Liver (tissue), 9 donors: ENCODE data around the gene PRTFDC1. TPM values are rescaled to one million over a fixed set of nuclear protein-coding genes. Genes with fewer than 3 reads are reported as not detected.

Experiments used
- DNase-seq: peaks from one replicate; pipeline ENCODE4 v3.0.0-alpha.2; 2017; ENCODE audit warnings: low spot score
- H3K27ac ChIP-seq, 2 donors: one replicate each; pipeline ENCODE4 v1.7.0; 2013; ENCODE audit warnings: inconsistent platforms in 2 of 2, low read length in 2 of 2, control low read depth in 1 of 2, low read depth in 1 of 2, mild to moderate bottlenecking in 1 of 2
- H3K27me3 ChIP-seq, 4 donors: one replicate each; pipeline versions ENCODE4 v1.6.1 to v1.7.0; 2013; ENCODE audit warnings: low read length in 3 of 4, inconsistent platforms in 1 of 4, mild to moderate bottlenecking in 1 of 4, moderate library complexity in 1 of 4; ENCODE audit not compliant: control insufficient read depth in 4 of 4, insufficient read depth in 4 of 4
- H3K36me3 ChIP-seq, 4 donors: one replicate each; pipeline versions ENCODE4 v1.6.1 to v1.7.0; 2013; ENCODE audit warnings: low read length in 3 of 4, mild to moderate bottlenecking in 3 of 4, low read depth in 1 of 4, moderate library complexity in 1 of 4; ENCODE audit not compliant: control insufficient read depth in 4 of 4, insufficient read depth in 3 of 4
- H3K4me1 ChIP-seq, 4 donors: one replicate each; pipeline versions ENCODE4 v1.6.1 to v1.7.0; 2013; ENCODE audit warnings: low read length in 3 of 4, mild to moderate bottlenecking in 3 of 4, moderate library complexity in 1 of 4; ENCODE audit not compliant: control insufficient read depth in 4 of 4, insufficient read depth in 4 of 4
- H3K4me3 ChIP-seq, 3 donors: one replicate each; pipeline versions ENCODE4 v1.6.1 to v1.7.0; 2013; ENCODE audit warnings: low read length in 3 of 3, control low read depth in 1 of 3, low read depth in 1 of 3, mild to moderate bottlenecking in 1 of 3
- H3K9ac ChIP-seq, 2 donors: one replicate each; pipeline ENCODE4 v1.7.0; 2013; ENCODE audit warnings: low read length in 2 of 2, mild to moderate bottlenecking in 2 of 2, moderate library complexity in 2 of 2, control low read depth in 1 of 2, low read depth in 1 of 2
- H3K9me3 ChIP-seq, 4 donors: one replicate each; pipeline versions ENCODE4 v1.6.1 to v1.7.0; 2013; ENCODE audit warnings: low read length in 3 of 4; ENCODE audit not compliant: control insufficient read depth in 4 of 4
- ATF3 ChIP-seq: IDR thresholded peaks from 2 replicates; pipeline ENCODE4 v1.6.1; 2016; ENCODE audit warnings: antibody characterized with exemption
- CTCF ChIP-seq: fragments of 150-350 bp; IDR thresholded peaks from 2 replicates; pipeline ENCODE4 v1.5.1; 2017; ENCODE audit warnings: improper control_type of control experiment, low read depth, low read length; ENCODE audit not compliant: missing input control
- EGR1 ChIP-seq, 2 donors: IDR thresholded peaks; 2 replicates each; pipeline ENCODE4 v1.6.1; 2016 to 2018; ENCODE audit warnings: antibody characterized with exemption in 2 of 2, low read depth in 2 of 2
- FOXA1 ChIP-seq: IDR thresholded peaks from 2 replicates; pipeline ENCODE4 v1.6.1; 2016; ENCODE audit warnings: antibody characterized with exemption
- FOXA2 ChIP-seq: IDR thresholded peaks from 2 replicates; pipeline ENCODE4 v1.6.1; 2016; ENCODE audit warnings: antibody characterized with exemption
- GABPA ChIP-seq, 2 donors: IDR thresholded peaks in 1 of 2; conservative IDR thresholded peaks in 1 of 2; 2 replicates each; pipeline ENCODE4 v1.6.1; 2016; ENCODE audit warnings: antibody characterized with exemption in 2 of 2, mild to moderate bottlenecking in 1 of 2, moderate library complexity in 1 of 2
- HNF4A ChIP-seq, 2 donors: conservative IDR thresholded peaks; 2 replicates each; pipeline ENCODE4 v1.6.1; 2016; ENCODE audit warnings: antibody characterized with exemption in 2 of 2, mild to moderate bottlenecking in 2 of 2
- HNF4G ChIP-seq: IDR thresholded peaks from 2 replicates; pipeline ENCODE4 v1.6.1; 2016; ENCODE audit warnings: antibody characterized with exemption
- JUND ChIP-seq, 2 donors: IDR thresholded peaks; 2 replicates each; pipeline ENCODE4 v1.6.1; 2016; ENCODE audit warnings: antibody characterized with exemption in 2 of 2
- MAX ChIP-seq: IDR thresholded peaks from 2 replicates; pipeline ENCODE4 v1.6.1; 2016; ENCODE audit warnings: antibody characterized with exemption
- NR2F2 ChIP-seq: IDR thresholded peaks from 2 replicates; pipeline ENCODE4 v1.6.1; 2016; ENCODE audit warnings: antibody characterized with exemption
- RAD21 ChIP-seq, 2 donors: IDR thresholded peaks; 2 replicates each; pipeline ENCODE4 v1.6.1; 2016; ENCODE audit warnings: antibody characterized with exemption in 2 of 2, mild to moderate bottlenecking in 2 of 2
- REST ChIP-seq: IDR thresholded peaks from 2 replicates; pipeline ENCODE4 v1.6.1; 2016; ENCODE audit warnings: antibody characterized with exemption, mild to moderate bottlenecking
- RXRA ChIP-seq, 2 donors: IDR thresholded peaks; 2 replicates each; pipeline ENCODE4 v1.6.1; 2017 to 2018; ENCODE audit warnings: antibody characterized with exemption in 2 of 2, mild to moderate bottlenecking in 1 of 2
- TAF1 ChIP-seq: conservative IDR thresholded peaks from 2 replicates; pipeline ENCODE4 v1.6.1; 2016; ENCODE audit warnings: antibody characterized with exemption, mild to moderate bottlenecking
- YY1 ChIP-seq: IDR thresholded peaks from 2 replicates; pipeline ENCODE4 v1.6.1; 2016; ENCODE audit warnings: antibody characterized with exemption, mild to moderate bottlenecking
- WGBS: extraction: QIAGEN DNeasy Blood & Tissue Kit; methylation state at CpG from one replicate; pipeline ENCODE4 v1.1.7; 2013; 5-methylcytosine and 5-hydroxymethylcytosine counted together
- polyA plus RNA-seq, 2 donors: library from polyadenylated mRNA; stranded (reverse) in 1 of 2; unstranded in 1 of 2; fragments of 200-250 nt in 1 of 2; fragments of >200 nt in 1 of 2; fragmentation: Nextera tagmentation in 1 of 2; extraction: Ambion mirVana in 1 of 2; gene quantifications; one replicate each; pipeline versions ENCODE4 v1.2.1 to v1.2.3, GENCODE V29; 2013 to 2015
- total RNA-seq, 2 donors: library from RNA; depleted of rRNA; stranded (reverse); fragments of >200 nt; gene quantifications; one replicate each; pipeline ENCODE4 v1.2.3, GENCODE V29; 2014
- donor health status: healthy.
- donor health status: healthy.
- donor health status: healthy.
- donor health status: healthy.
- donor health status: healthy.

Gene PRTFDC1
- total and polyA plus RNA-seq, 4 donors, result 0.93 to 3.1 (median 1.9) TPM

- DNase-seq, result no peak
- Histone ChIP-seq H3K9ac (no peak overlapping the region), H3K4me3 (no peak overlapping the region), H3K4me1 (no peaks in the 10 kb centered on the region), H3K9me3 (no peaks in the 10 kb centered on the region), H3K27me3 (no peaks in the 10 kb centered on the region), H3K36me3 (no peaks in the 10 kb centered on the region), H3K27ac (no peak overlapping the region)
- 97% methylated on average over 2 of the region's 2 CpGs for WGBS
- TF ChIP-seq FOXA2 (no peak), FOXA1 (no peak), REST (no peak), RAD21 (IDR thresholded peaks at IDR 0.05) (no peak), RXRA (IDR thresholded peaks at IDR 0.05) (no peak), YY1 (no peak), HNF4G (no peak), EGR1 (IDR thresholded peaks at IDR 0.05; ENCODE audit: low read depth in 2 of 2) (no peak), TAF1 (no peak), HNF4A (conservative IDR thresholded peaks at IDR 0.05) (no peak), JUND (IDR thresholded peaks at IDR 0.05) (no peak), NR2F2 (no peak), MAX (no peak), GABPA (IDR thresholded peaks at IDR 0.05 in 1 of 2, conservative IDR thresholded peaks at IDR 0.05 in 1 of 2) (no peak), ATF3 (no peak), CTCF (no peak)
These were observed 13.9 kb downstream of the PRTFDC1 start for GRCh38 chr10:24938525-24938924.

GRCh38 chr10:24938076-24938475 is 14.3 kb downstream of the PRTFDC1 start:
- DNase-seq, result no peak
- Histone ChIP-seq H3K9me3 (no peaks in the 10 kb centered on the region), H3K4me1 (no peaks in the 10 kb centered on the region), H3K27ac (no peak overlapping the region), H3K27me3 (no peaks in the 10 kb centered on the region), H3K4me3 (no peak overlapping the region), H3K9ac (no peak overlapping the region), H3K36me3 (no peaks in the 10 kb centered on the region)
- WGBS, result 98% methylated on average over 5 of the region's 5 CpGs
- no peak for TF ChIP-seq GABPA (IDR thresholded peaks at IDR 0.05 in 1 of 2, conservative IDR thresholded peaks at IDR 0.05 in 1 of 2)
- TF ChIP-seq FOXA2, result no peak
- TF ChIP-seq FOXA1, result no peak
- no peak for TF ChIP-seq ATF3
- TF ChIP-seq YY1, result no peak
- TF ChIP-seq MAX, result no peak
- TF ChIP-seq CTCF, result no peak
- no peak for TF ChIP-seq HNF4G
